CD4-positive, alpha-beta T cell treated with Interleukin-15 for 1 hour (primary cell): ENCODE results near the gene CIAO3.
"Not testable (repeated sequence)": the region's sequence is repeated elsewhere in the genome, so short reads cannot be mapped to it uniquely, and the experiment has no call there.

ENCODE experiments used
- DNase-seq: peaks from one replicate; pipeline ENCODE4 v3.0.0-alpha.2; 2020

CIAO3 gene

GRCh38 chr16:740764-741505 is at the start of gene CIAO3:
Gene CIAO3, minus strand, starts transcription at chr16:740997. Its CDS starts 12 bp downstream, at chr16:740985.
- DNase-seq = peak; percentile 88

GRCh38 chr16:790086-790485 is 49.3 kb upstream of the CIAO3 start:
- no peak for DNase-seq

GRCh38 chr16:789191-789850 is 48.5 kb upstream of the CIAO3 start:
- DNase-seq = no peak

- DNase-seq = peak; percentile 96
Observed at GRCh38 chr16:788399-789126, 47.8 kb upstream of the CIAO3 start, which contains the start of gene CHTF18. Gene CHTF18, plus strand, starts transcription at chr16:788620. Its CDS starts 65 bp downstream, at chr16:788685.

- no peak for DNase-seq
Observed at GRCh38 chr16:787978-788398, 47.2 kb upstream of the CIAO3 start, which contains the start of gene RPUSD1. Gene RPUSD1, minus strand, starts transcription at chr16:788381. Its CDS starts 644 bp downstream, at chr16:787737.

GRCh38 chr16:787321-787966 is 46.6 kb upstream of the CIAO3 start:
- no peak for DNase-seq

GRCh38 chr16:785563-786535 is 45.1 kb upstream of the CIAO3 start:
- DNase-seq = peak; percentile 67

GRCh38 chr16:784431-784830 is 43.6 kb upstream of the CIAO3 start:
- no peak for DNase-seq

- DNase-seq = no peak
Observed at GRCh38 chr16:783404-784161, 42.8 kb upstream of the CIAO3 start.

- DNase-seq = no peak
Observed at GRCh38 chr16:782766-783403, 42.1 kb upstream of the CIAO3 start.

GRCh38 chr16:782258-782657 is 41.5 kb upstream of the CIAO3 start:
- no peak for DNase-seq

- no peak for DNase-seq
Observed at GRCh38 chr16:781346-782010, 40.7 kb upstream of the CIAO3 start.

- DNase-seq = no peak
Observed at GRCh38 chr16:780296-780695, 39.5 kb upstream of the CIAO3 start.

- DNase-seq = no peak
Observed at GRCh38 chr16:779561-779960, 38.8 kb upstream of the CIAO3 start.

- DNase-seq = no peak
Observed at GRCh38 chr16:778909-779527, 38.2 kb upstream of the CIAO3 start.

- DNase-seq = no peak
Observed at GRCh38 chr16:778447-778846, 37.6 kb upstream of the CIAO3 start.

- no peak for DNase-seq
Observed at GRCh38 chr16:777826-778225, 37.0 kb upstream of the CIAO3 start.

- no peak for DNase-seq
Observed at GRCh38 chr16:776824-777223, 36.0 kb upstream of the CIAO3 start.

GRCh38 chr16:776298-776697 is 35.5 kb upstream of the CIAO3 start:
- DNase-seq = not testable (repeated sequence)
